ENCODE results near the gene CACNA1A. TPM values are rescaled to one million over a fixed set of nuclear protein-coding genes. Genes with fewer than 3 reads are reported as not detected.

Gene CACNA1A
- total and polyA plus RNA-seq, 11 donors, result 0.17 to 1.2 (median 0.67) TPM

- no peak overlapping the region for H3K4me3 ChIP-seq
- H3K4me1 ChIP-seq, result no peaks in the 10 kb centered on the region
- no peak overlapping the region for H3K27ac ChIP-seq
- no peak for TF ChIP-seq POLR2A (IDR thresholded peaks at IDR 0.05)
- no peak for TF ChIP-seq CTCF (IDR thresholded peaks at IDR 0.05)
- no peaks in the 10 kb centered on the region for H3K9me3 ChIP-seq
- H3K27me3 ChIP-seq, result peaks cover 0 to 23% (median 5%) of the 10 kb centered on the region in 9 donors
- intact Hi-C loops (cut with DNase I), result no loop called here
- no peak for DNase-seq
- no peak for ATAC-seq
- WGBS, 4 donors, result 76 to 78% (median 77%) methylated on average over 14 of the region's 14 CpGs
- no peaks in the 10 kb centered on the region for H3K36me3 ChIP-seq
Observed at GRCh38 chr19:13226983-13227382, 279.3 kb downstream of the CACNA1A start.

DNA sequence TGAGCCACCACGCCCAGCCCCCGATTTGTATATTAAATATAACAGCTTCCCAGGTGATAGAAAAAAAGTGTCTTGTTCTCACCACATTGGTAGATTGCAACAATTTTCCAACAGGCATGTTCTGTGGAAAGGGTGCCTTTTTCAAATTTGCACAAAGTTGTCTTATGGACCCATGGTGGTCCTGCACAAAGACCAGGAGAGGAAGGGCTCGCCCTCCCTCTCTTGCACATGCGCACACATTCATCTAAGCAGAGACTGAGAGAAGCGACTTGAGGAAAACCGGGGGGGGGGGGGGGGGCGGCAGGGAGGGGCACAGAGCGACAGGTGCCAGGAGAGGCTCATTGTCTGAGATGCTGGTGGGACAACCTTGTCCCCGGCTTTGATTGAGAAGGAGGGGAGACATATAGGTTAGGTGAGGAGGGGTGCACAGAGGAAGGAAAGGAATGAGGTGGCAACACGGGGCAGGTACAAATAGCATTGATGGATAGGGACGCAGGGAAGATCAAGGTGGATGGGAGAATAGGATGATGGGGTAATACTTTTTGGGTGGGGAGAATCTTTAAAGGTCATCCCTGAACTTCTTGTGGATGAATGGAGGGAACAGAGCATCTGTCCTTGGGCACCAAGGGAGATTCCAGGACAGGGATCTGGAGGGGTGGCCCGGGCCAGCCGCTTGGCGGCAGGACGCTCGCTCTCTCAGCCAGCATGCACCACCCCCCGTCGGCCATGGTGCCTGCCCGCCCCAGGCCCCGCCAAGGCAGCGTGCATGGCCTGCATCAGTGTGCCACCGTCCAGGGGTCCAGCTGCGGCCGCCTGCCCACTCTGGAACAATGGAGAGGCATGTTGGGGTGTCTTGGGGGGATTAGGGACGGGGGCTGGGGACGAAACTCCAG is 280.1 kb downstream of the CACNA1A start:
- Histone ChIP-seq H3K4me1 (no peaks in the 10 kb centered on the region), H3K36me3 (no peaks in the 10 kb centered on the region), H3K9me3 (no peaks in the 10 kb centered on the region), H3K27ac (no peak overlapping the region), H3K27me3 (peaks cover 0 to 23% (median 0%) of the 10 kb centered on the region in 9 donors), H3K4me3 (no peak overlapping the region)
- intact Hi-C loops (cut with DNase I), result no loop called here
- DNase-seq, result no peak
- WGBS, 4 donors, result 78 to 85% (median 82%) methylated on average over 20 to 26 of the region's 26 CpGs
- no peak for ATAC-seq
- TF ChIP-seq CTCF (IDR thresholded peaks at IDR 0.05) (no peak), POLR2A (IDR thresholded peaks at IDR 0.05) (no peak)

GRCh38 chr19:13225085-13225484 is 281.2 kb downstream of the CACNA1A start:
- Histone ChIP-seq H3K4me3 (no peak overlapping the region), H3K27me3 (peaks cover 0 to 23% (median 0%) of the 10 kb centered on the region in 9 donors), H3K4me1 (no peaks in the 10 kb centered on the region), H3K9me3 (peaks cover 0 to 8% (median 2%) of the 10 kb centered on the region in 12 donors), H3K36me3 (no peaks in the 10 kb centered on the region), H3K27ac (no peak overlapping the region)
- no peak for ATAC-seq
- DNase-seq, result no peak
- TF ChIP-seq POLR2A (IDR thresholded peaks at IDR 0.05) (no peak), CTCF (IDR thresholded peaks at IDR 0.05) (no peak)
- intact Hi-C loops (cut with DNase I), result no loop called here
- 55 to 60% (median 57%) methylated on average over 5 to 9 of the region's 9 CpGs for WGBS, 4 donors

GRCh38 chr19:13220847-13221246 is 285.4 kb downstream of the CACNA1A start:
- Histone ChIP-seq H3K27me3 (peaks cover 0 to 12% (median 0%) of the 10 kb centered on the region in 9 donors), H3K36me3 (no peaks in the 10 kb centered on the region), H3K4me1 (no peaks in the 10 kb centered on the region), H3K27ac (no peak overlapping the region), H3K4me3 (no peak overlapping the region), H3K9me3 (peaks cover 0 to 15% (median 3%) of the 10 kb centered on the region in 12 donors)
- ATAC-seq (no peak), DNase-seq (no peak)
- TF ChIP-seq CTCF (IDR thresholded peaks at IDR 0.05) (no peak), POLR2A (IDR thresholded peaks at IDR 0.05) (no peak)
- WGBS, 4 donors, result 46 to 65% (median 52%) methylated on average over 2 of the region's 2 CpGs
- intact Hi-C loops (cut with DNase I), result no loop called here

All from heart left ventricle (tissue), 16 donors.